DND-41 (cell line): Measurements from ENCODE around the gene ARL5B.

Experiments
- ATAC-seq: fragments of 200-7000 bp; cut with Tn5 transposase; 3 replicates; pipeline ENCODE4 v1.9.1; 2021; ENCODE audit warnings: low read depth; ENCODE audit not compliant: insufficient read depth
- DNase-seq: peaks from one replicate; pipeline ENCODE4 v3.0.0-alpha.2; 2020
- H2AFZ ChIP-seq: 2 replicates; pipeline ENCODE4 v1.6.0; 2012; ENCODE audit warnings: low read depth, low read length
- H3K27ac ChIP-seq: 2 replicates; pipeline ENCODE4 v1.5.1; 2012; ENCODE audit warnings: low read length, inconsistent platforms
- H3K27me3 ChIP-seq: fragments of 200-600 bp; sonication (generic); 2 replicates; pipeline ENCODE4 v1.6.0; 2012; ENCODE audit warnings: low read length, mild to moderate bottlenecking, inconsistent platforms; ENCODE audit not compliant: insufficient read depth, poor library complexity
- H3K36me3 ChIP-seq: 2 replicates; pipeline ENCODE4 v1.5.1; 2012; ENCODE audit warnings: low read length, inconsistent platforms; ENCODE audit not compliant: insufficient read depth
- H3K4me1 ChIP-seq: 2 replicates; pipeline ENCODE4 v1.5.1; 2012; ENCODE audit warnings: mild to moderate bottlenecking, low read length; ENCODE audit not compliant: insufficient read depth
- H3K4me2 ChIP-seq: 2 replicates; pipeline ENCODE4 v1.6.0; 2012; ENCODE audit warnings: mild to moderate bottlenecking, moderate library complexity, low read length, inconsistent platforms; ENCODE audit not compliant: insufficient read depth
- H3K4me3 ChIP-seq, 2 experiments: fragments of 200-600 bp in 1 of 2; shearing (Covaris generic) in 1 of 2; 2 replicates each; pipeline ENCODE4 v1.5.1; 2012 to 2016; ENCODE audit warnings: inconsistent platforms in 2 of 2, low read length in 2 of 2, mild to moderate bottlenecking in 2 of 2, low read depth in 1 of 2, moderate library complexity in 1 of 2
- H3K79me2 ChIP-seq: 2 replicates; pipeline ENCODE4 v1.6.0; 2012; ENCODE audit warnings: low read length, inconsistent platforms; ENCODE audit not compliant: insufficient read depth
- H3K9ac ChIP-seq: 2 replicates; pipeline ENCODE4 v1.6.0; 2012; ENCODE audit warnings: low read depth, mild to moderate bottlenecking, inconsistent platforms, low read length, moderate library complexity
- H3K9me3 ChIP-seq: 2 replicates; pipeline ENCODE4 v1.5.1; 2012; ENCODE audit warnings: low read length, moderate library complexity, mild to moderate bottlenecking, inconsistent platforms; ENCODE audit not compliant: insufficient read depth, severe bottlenecking
- H4K20me1 ChIP-seq: 2 replicates; pipeline ENCODE4 v1.6.0; 2012; ENCODE audit warnings: low read length; ENCODE audit not compliant: insufficient read depth
- CTCF ChIP-seq: IDR thresholded peaks from 2 replicates; pipeline ENCODE4 v1.5.1; 2012; ENCODE audit warnings: borderline replicate concordance, low read length, moderate library complexity, mild to moderate bottlenecking; ENCODE audit not compliant: poor library complexity, severe bottlenecking; ENCODE audit errors: extremely low read depth
- EZH2 ChIP-seq: IDR thresholded peaks from 3 replicates; pipeline ENCODE4 v1.6.1; 2012; ENCODE audit warnings: borderline replicate concordance, low read depth, mild to moderate bottlenecking, moderate library complexity, low read length, inconsistent platforms; ENCODE audit not compliant: severe bottlenecking

Gene ARL5B

GRCh38 chr10:18684416-18684815, 25.2 kb downstream of the ARL5B start:
- Histone ChIP-seq H3K4me2 (no peak overlapping the region), H3K27ac (no peak overlapping the region), H3K79me2 (no peaks in the 10 kb centered on the region), H4K20me1 (no peaks in the 10 kb centered on the region), H3K4me1 (no peaks in the 10 kb centered on the region), H3K36me3 (peaks cover 20% of the 10 kb centered on the region), H2AFZ (no peak overlapping the region), H3K27me3 (no peaks in the 10 kb centered on the region), H3K9ac (no peak overlapping the region), H3K9me3 (no peaks in the 10 kb centered on the region), H3K4me3 (no peak overlapping the region)
- no peak for TF ChIP-seq EZH2
- no peak for TF ChIP-seq CTCF
- DNase-seq (no peak), ATAC-seq (peak; percentile 37; the same call in 1 of the 3 replicates)

- peaks cover 20% of the 10 kb centered on the region for H3K36me3 ChIP-seq
- no peak for DNase-seq
- no peaks in the 10 kb centered on the region for H3K4me1 ChIP-seq
- H3K27me3 ChIP-seq: no peaks in the 10 kb centered on the region
- H2AFZ ChIP-seq: no peak overlapping the region
- H3K9me3 ChIP-seq: no peaks in the 10 kb centered on the region
- H4K20me1 ChIP-seq: no peaks in the 10 kb centered on the region
- H3K4me2 ChIP-seq: no peak overlapping the region
- ATAC-seq: peak; percentile 33; the same call in 2 of the 3 replicates
- TF ChIP-seq EZH2 (no peak), CTCF (no peak)
- no peaks in the 10 kb centered on the region for H3K79me2 ChIP-seq
- no peak overlapping the region for H3K4me3 ChIP-seq
- H3K9ac ChIP-seq: no peak overlapping the region
- H3K27ac ChIP-seq: no peak overlapping the region
Measured at GRCh38 chr10:18684953-18685352, 25.7 kb downstream of the ARL5B start.

DNA sequence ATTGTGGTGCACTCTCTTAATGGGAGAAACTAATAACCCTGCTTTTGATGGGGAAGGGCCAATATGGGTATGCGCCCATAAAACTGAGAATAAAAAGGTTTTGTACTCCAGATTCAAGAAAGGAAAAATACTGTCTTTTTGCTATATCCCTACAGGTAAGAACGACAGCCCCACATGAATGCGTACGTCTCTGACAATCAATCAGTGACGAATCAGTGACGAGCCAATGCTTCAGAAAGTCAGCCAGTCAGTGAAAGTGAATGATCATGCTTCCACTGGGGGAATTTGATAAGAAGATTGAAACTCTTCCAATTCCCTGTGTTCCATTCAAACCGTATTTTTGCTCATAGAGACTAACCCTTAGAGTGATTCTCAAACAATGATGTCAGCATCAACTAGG, 26.3 kb downstream of the ARL5B start:
- Histone ChIP-seq H3K27me3 (peaks cover 2% of the 10 kb centered on the region), H3K9me3 (no peaks in the 10 kb centered on the region), H3K4me1 (no peaks in the 10 kb centered on the region), H3K4me3 (no peak overlapping the region), H3K27ac (no peak overlapping the region), H2AFZ (no peak overlapping the region), H3K9ac (no peak overlapping the region), H3K79me2 (no peaks in the 10 kb centered on the region), H3K36me3 (peaks cover 20% of the 10 kb centered on the region), H3K4me2 (no peak overlapping the region), H4K20me1 (no peaks in the 10 kb centered on the region)
- TF ChIP-seq EZH2 (no peak), CTCF (no peak)
- DNase-seq: no peak
- no peak for ATAC-seq

GRCh38 chr10:18687195-18687594, 28.0 kb downstream of the ARL5B start:
- H3K79me2 ChIP-seq: no peaks in the 10 kb centered on the region

More at GRCh38 chr10:18687195-18687594, 28.0 kb downstream of the ARL5B start:
- Histone ChIP-seq H3K4me3 (no peak overlapping the region), H2AFZ (no peak overlapping the region), H3K4me2 (no peak overlapping the region), H3K9me3 (no peaks in the 10 kb centered on the region), H3K27ac (no peak overlapping the region), H3K27me3 (peaks cover 4% of the 10 kb centered on the region), H4K20me1 (no peaks in the 10 kb centered on the region), H3K9ac (no peak overlapping the region), H3K4me1 (no peaks in the 10 kb centered on the region), H3K36me3 (peaks cover 4% of the 10 kb centered on the region; the same call in 1 of the 2 replicates)
- no peak for TF ChIP-seq EZH2
- no peak for TF ChIP-seq CTCF
- DNase-seq: no peak
- no peak for ATAC-seq
